Prostate gland (tissue), 2 donors: ENCODE measurements around the gene TRAF2.

Source experiments
- POLR2A ChIP-seq: fragments of 450-650 bp; IDR thresholded peaks from one replicate; pipeline ENCODE4 v1.6.1; 2016; ENCODE audit warnings: antibody characterized with exemption, mild to moderate bottlenecking
- TF ChIP-seq, protein P1 (sequence below), 4 experiments: fragments of 200-600 bp in 2 of 4; fragments of 450-650 bp in 2 of 4; sonication (generic) in 2 of 4; IDR thresholded peaks; 1 replicate in 3 of 4; 2 replicates in 1 of 4; pipeline ENCODE4 v1.5.1; 2016 to 2019; ENCODE audit warnings: antibody characterized with exemption in 4 of 4, mild to moderate bottlenecking in 2 of 4, moderate library complexity in 2 of 4

DNA sequence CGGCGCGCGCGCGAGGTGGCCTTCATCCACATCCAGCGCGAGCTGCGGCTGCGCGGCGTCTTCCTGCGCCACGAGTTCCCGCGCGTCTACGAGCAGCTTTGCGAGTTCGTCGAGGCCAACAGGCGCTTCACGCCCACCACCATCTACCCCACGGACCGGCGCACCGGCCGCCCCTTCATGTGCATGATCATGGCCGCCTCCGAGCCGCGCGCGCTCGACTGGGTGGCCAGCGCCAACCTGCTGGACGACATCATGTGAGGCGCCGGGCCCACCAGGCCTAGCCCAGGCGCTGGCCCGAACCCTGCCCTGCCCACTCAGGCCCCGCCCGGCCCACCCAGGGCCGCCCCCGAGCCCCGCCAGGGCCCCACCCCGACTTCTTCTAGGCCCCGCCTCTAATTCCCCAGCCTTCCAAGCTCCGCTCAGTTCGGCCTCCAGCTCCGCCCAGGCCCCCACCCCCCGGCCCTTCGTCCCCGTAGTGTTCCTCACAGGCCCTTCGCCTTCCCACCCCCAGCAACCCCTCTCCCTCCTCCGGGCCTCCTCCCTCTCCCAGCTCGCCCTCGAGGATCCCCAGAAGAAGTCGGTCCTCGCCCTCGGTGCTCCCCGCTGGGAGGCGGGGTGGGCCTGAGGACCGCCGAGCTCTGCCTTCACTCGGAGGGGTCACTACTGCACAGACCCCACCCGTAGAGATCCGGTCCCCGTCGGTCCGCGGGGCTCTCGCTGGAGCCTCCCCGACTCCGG is 39.1 kb upstream of the TRAF2 start:
- no peak for TF ChIP-seq POLR2A
- TF ChIP-seq, protein P1, sequence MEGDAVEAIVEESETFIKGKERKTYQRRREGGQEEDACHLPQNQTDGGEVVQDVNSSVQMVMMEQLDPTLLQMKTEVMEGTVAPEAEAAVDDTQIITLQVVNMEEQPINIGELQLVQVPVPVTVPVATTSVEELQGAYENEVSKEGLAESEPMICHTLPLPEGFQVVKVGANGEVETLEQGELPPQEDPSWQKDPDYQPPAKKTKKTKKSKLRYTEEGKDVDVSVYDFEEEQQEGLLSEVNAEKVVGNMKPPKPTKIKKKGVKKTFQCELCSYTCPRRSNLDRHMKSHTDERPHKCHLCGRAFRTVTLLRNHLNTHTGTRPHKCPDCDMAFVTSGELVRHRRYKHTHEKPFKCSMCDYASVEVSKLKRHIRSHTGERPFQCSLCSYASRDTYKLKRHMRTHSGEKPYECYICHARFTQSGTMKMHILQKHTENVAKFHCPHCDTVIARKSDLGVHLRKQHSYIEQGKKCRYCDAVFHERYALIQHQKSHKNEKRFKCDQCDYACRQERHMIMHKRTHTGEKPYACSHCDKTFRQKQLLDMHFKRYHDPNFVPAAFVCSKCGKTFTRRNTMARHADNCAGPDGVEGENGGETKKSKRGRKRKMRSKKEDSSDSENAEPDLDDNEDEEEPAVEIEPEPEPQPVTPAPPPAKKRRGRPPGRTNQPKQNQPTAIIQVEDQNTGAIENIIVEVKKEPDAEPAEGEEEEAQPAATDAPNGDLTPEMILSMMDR (IDR thresholded peaks at IDR 0.05) = no peak
